PC-3 (cell line): ENCODE measurements around the gene TARP.
A peak's percentile ranks its signal among the peaks of the same experiment; 100 is the strongest.

Experiments used
- ATAC-seq: fragments of 200-7000 bp; cut with Tn5 transposase; 2 replicates; pipeline ENCODE4 v1.9.1; 2020; ENCODE audit warnings: mild to moderate bottlenecking, moderate library complexity
- BruUV-seq: library from RNA; stranded (reverse); fragments of 400-500 nt; replicated peaks from 2 replicates; lab custom pipeline; 2021; lab: Mats Ljungman, UMichigan
- CTCF ChIA-PET: fragments of 300-600 bp; sonication (Branson Sonifier 250); formaldehyde crosslinking; loops from one replicate; lab custom pipeline; 2022; ENCODE audit warnings: antibody characterized with exemption; lab: Charles Lee
- POLR2A ChIA-PET: fragments of 300-600 bp; sonication (Branson Sonifier 250); formaldehyde crosslinking; loops from one replicate; lab custom pipeline; 2022; ENCODE audit warnings: antibody characterized with exemption; ENCODE audit not compliant: unreplicated experiment; lab: Charles Lee
- DNase-seq: peaks from one replicate; pipeline ENCODE4 v3.0.0-alpha.2; 2015
- H2AFZ ChIP-seq: fragments of 300-600 bp; sonication (generic); 2 replicates; pipeline ENCODE4 v1.6.0; 2016; ENCODE audit warnings: antibody characterized with exemption, low read length
- H3F3A ChIP-seq: fragments of 300-600 bp; sonication (generic); one replicate; pipeline ENCODE4 v1.6.0; 2017; ENCODE audit warnings: antibody characterized with exemption, low read length, control low read depth, mild to moderate bottlenecking; ENCODE audit not compliant: unreplicated experiment
- H3K27ac ChIP-seq: fragments of 300-600 bp; sonication (generic); 2 replicates; pipeline ENCODE4 v1.5.1; 2016; ENCODE audit warnings: mild to moderate bottlenecking, low read length
- H3K27me3 ChIP-seq: fragments of 300-600 bp; sonication (generic); 2 replicates; pipeline ENCODE4 v1.6.1; 2016; ENCODE audit warnings: low read length, mixed read lengths
- H3K36me3 ChIP-seq: fragments of 300-600 bp; sonication (generic); 2 replicates; pipeline ENCODE4 v1.6.1; 2016; ENCODE audit warnings: low read depth, mixed run types, low read length, mixed read lengths
- H3K4me1 ChIP-seq: fragments of 300-600 bp; sonication (generic); 2 replicates; pipeline ENCODE4 v1.5.1; 2016; ENCODE audit warnings: low read length; ENCODE audit not compliant: insufficient read depth
- H3K4me2 ChIP-seq: fragments of 300-600 bp; sonication (generic); 2 replicates; pipeline ENCODE4 v1.6.0; 2016; ENCODE audit warnings: low read length
- H3K4me3 ChIP-seq: fragments of 300-600 bp; sonication (generic); 2 replicates; pipeline ENCODE4 v1.5.1; 2016; ENCODE audit warnings: mild to moderate bottlenecking, low read length, mixed read lengths
- H3K79me2 ChIP-seq: fragments of 300-600 bp; sonication (generic); 2 replicates; pipeline ENCODE4 v1.6.1; 2017; ENCODE audit warnings: low read length, mixed read lengths
- H3K9ac ChIP-seq: fragments of 300-600 bp; sonication (generic); 2 replicates; pipeline ENCODE4 v1.6.0; 2016; ENCODE audit warnings: mild to moderate bottlenecking, low read length
- H3K9me2 ChIP-seq: fragments of 300-600 bp; sonication (generic); replicated peaks from 2 replicates; pipeline ENCODE4 v1.6.1; 2016; ENCODE audit warnings: mixed run types, low read length, mixed read lengths
- H3K9me3 ChIP-seq: fragments of 300-600 bp; sonication (generic); 2 replicates; pipeline ENCODE4 v1.6.1; 2016; ENCODE audit warnings: low read length, mixed read lengths
- H4K20me1 ChIP-seq: fragments of 300-600 bp; sonication (generic); 2 replicates; pipeline ENCODE4 v1.6.1; 2016; ENCODE audit warnings: low read length, mixed read lengths
- CTCF ChIP-seq: fragments of 300-600 bp; sonication (generic); conservative IDR thresholded peaks from 2 replicates; pipeline ENCODE4 v1.5.1; 2017; ENCODE audit warnings: antibody characterized with exemption, low read depth, mild to moderate bottlenecking, low read length
- EZH2 ChIP-seq: fragments of 300-600 bp; sonication (generic); IDR thresholded peaks from one replicate; pipeline ENCODE4 v1.6.1; 2017; ENCODE audit warnings: antibody characterized with exemption, mild to moderate bottlenecking, low read length; ENCODE audit not compliant: unreplicated experiment
- EZH2phosphoT487 ChIP-seq: fragments of 300-600 bp; sonication (generic); IDR thresholded peaks from 2 replicates; pipeline ENCODE4 v1.6.1; 2018; ENCODE audit warnings: mild to moderate bottlenecking, antibody characterized with exemption, low read length, borderline replicate concordance
- intact Hi-C: fragments of 100-400 bp; cut with micrococcal nuclease; formaldehyde crosslinking; loops from 2 replicates; pipeline ENCODE4 v1.9.0; 2023

TARP gene

GRCh38 chr7:38232502-38233366, 40.7 kb downstream of the TARP start:
- intact Hi-C loops, result no loop called here

GRCh38 chr7:38229884-38230642, 43.4 kb downstream of the TARP start:
- H3K79me2 ChIP-seq, result no peaks in the 10 kb centered on the region
- no peak overlapping the region for H3K9ac ChIP-seq
- H2AFZ ChIP-seq, result no peak overlapping the region
- POLR2A ChIA-PET, result no interaction called here
- H3K4me1 ChIP-seq, result no peaks in the 10 kb centered on the region
- H4K20me1 ChIP-seq, result no peaks in the 10 kb centered on the region
- H3K27ac ChIP-seq, result no peak overlapping the region
- no peaks in the 10 kb centered on the region for H3K9me2 ChIP-seq
- no peak for TF ChIP-seq EZH2
- DNase-seq (no peak), ATAC-seq (no peak)
- intact Hi-C loops, result no loop called here
- H3K4me3 ChIP-seq, result no peak overlapping the region
- no peaks in the 10 kb centered on the region for H3K9me3 ChIP-seq
- no TSS peak for BruUV-seq
- H3K27me3 ChIP-seq, result no peaks in the 10 kb centered on the region
- CTCF ChIA-PET, result no interaction called here
- no peaks in the 10 kb centered on the region; the same call in 1 of the 2 replicates for H3K36me3 ChIP-seq
- no peak overlapping the region for H3K4me2 ChIP-seq
- H3F3A ChIP-seq, result no peaks in the 10 kb centered on the region

More at GRCh38 chr7:38232502-38233366, 40.7 kb downstream of the TARP start:
- no peak for DNase-seq
- no peak for ATAC-seq
- TF ChIP-seq EZH2 (no peak), CTCF (no peak), EZH2phosphoT487 (no peak)
- Histone ChIP-seq H3K79me2 (no peaks in the 10 kb centered on the region), H4K20me1 (no peaks in the 10 kb centered on the region), H3K9me3 (no peaks in the 10 kb centered on the region), H3K9me2 (no peaks in the 10 kb centered on the region), H3K36me3 (no peaks in the 10 kb centered on the region; the same call in 1 of the 2 replicates), H2AFZ (no peak overlapping the region), H3K4me3 (no peak overlapping the region), H3K9ac (no peak overlapping the region), H3K4me1 (no peaks in the 10 kb centered on the region), H3K4me2 (no peak overlapping the region), H3K27ac (no peak overlapping the region), H3K27me3 (no peaks in the 10 kb centered on the region), H3F3A (no peaks in the 10 kb centered on the region)
- no TSS peak for BruUV-seq
- POLR2A ChIA-PET, result no interaction called here
- CTCF ChIA-PET, result no interaction called here

- CTCF ChIA-PET, result no interaction called here
- no peak overlapping the region for H3K9ac ChIP-seq
- H3K27me3 ChIP-seq, result no peaks in the 10 kb centered on the region
- H3K4me1 ChIP-seq, result no peaks in the 10 kb centered on the region
- H3K4me2 ChIP-seq, result no peak overlapping the region
- H2AFZ ChIP-seq, result no peak overlapping the region
- intact Hi-C loops, result no loop called here
- TF ChIP-seq EZH2phosphoT487 (no peak), EZH2 (no peak), CTCF (no peak)
- no TSS peak for BruUV-seq
- no peaks in the 10 kb centered on the region; the same call in 1 of the 2 replicates for H3K36me3 ChIP-seq
- no peaks in the 10 kb centered on the region for H3F3A ChIP-seq
- H3K4me3 ChIP-seq, result no peak overlapping the region
- DNase-seq (peak; percentile 30), ATAC-seq (peak; percentile 29; the same call in 1 of the 2 replicates)
- POLR2A ChIA-PET, result no interaction called here
- no peaks in the 10 kb centered on the region for H3K9me3 ChIP-seq
- H4K20me1 ChIP-seq, result no peaks in the 10 kb centered on the region
- H3K79me2 ChIP-seq, result no peaks in the 10 kb centered on the region
- H3K27ac ChIP-seq, result no peak overlapping the region
- no peaks in the 10 kb centered on the region for H3K9me2 ChIP-seq
Measured at GRCh38 chr7:38229386-38229785, 44.0 kb downstream of the TARP start.
